IMR-90 (cell line): ENCODE measurements around the gene MRPL43. TPM values are rescaled to one million over a fixed set of nuclear protein-coding genes. Genes with fewer than 3 reads are reported as not detected.

Experiments used
- ATAC-seq: fragments of 200-7000 bp; cut with Tn5 transposase; 2 replicates; pipeline ENCODE4 v1.9.1; 2020; ENCODE audit warnings: low read depth, mild to moderate bottlenecking, moderate library complexity
- BruUV-seq: library from RNA; stranded (reverse); fragments of 400-500 nt; replicated peaks from 2 replicates; lab custom pipeline; 2021; lab: Mats Ljungman, UMichigan
- CTCF ChIA-PET: fragments of 300-600 bp; formaldehyde crosslinking; extraction: SDS; loops from one replicate; lab custom pipeline; 2021; ENCODE audit warnings: antibody characterized with exemption; lab: Yijun Ruan, JAX
- POLR2A ChIA-PET: fragments of 300-600 bp; sonication (Branson Sonifier 250); formaldehyde crosslinking; loops from one replicate; lab custom pipeline; 2022; ENCODE audit warnings: antibody characterized with exemption; ENCODE audit not compliant: unreplicated experiment; lab: Charles Lee
- DNase-seq: peaks from one replicate; pipeline ENCODE4 v3.0.0; 2013
- H2AFZ ChIP-seq: replicated peaks from 2 replicates; pipeline ENCODE3; 2013; ENCODE audit warnings: low read length, mild to moderate bottlenecking; ENCODE audit not compliant: poor library complexity
- H2AK5ac ChIP-seq: 2 replicates; pipeline ENCODE4 v1.6.1; 2013; ENCODE audit warnings: low read depth, low read length, inconsistent platforms
- H2AK9ac ChIP-seq: replicated peaks from 2 replicates; pipeline ENCODE3; 2013; ENCODE audit warnings: mild to moderate bottlenecking, low read depth, low read length, moderate library complexity; ENCODE audit not compliant: poor library complexity
- H2BK120ac ChIP-seq: 2 replicates; pipeline ENCODE4 v1.6.1; 2013; ENCODE audit warnings: low read depth, low read length, inconsistent platforms
- H2BK15ac ChIP-seq: 3 replicates; pipeline ENCODE4 v1.6.1; 2013; ENCODE audit warnings: low read depth, low read length, inconsistent platforms
- H2BK20ac ChIP-seq: 2 replicates; pipeline ENCODE4 v1.6.1; 2013; ENCODE audit warnings: low read depth, mild to moderate bottlenecking, inconsistent platforms, low read length, moderate library complexity
- H2BK5ac ChIP-seq: 2 replicates; pipeline ENCODE4 v1.6.1; 2013; ENCODE audit warnings: mild to moderate bottlenecking, low read depth, low read length, inconsistent platforms; ENCODE audit not compliant: poor library complexity, severe bottlenecking
- H3K14ac ChIP-seq: replicated peaks from 2 replicates; pipeline ENCODE4 v1.6.1; 2013; ENCODE audit warnings: low read depth, low read length, inconsistent platforms
- H3K18ac ChIP-seq: 2 replicates; pipeline ENCODE4 v1.6.1; 2013; ENCODE audit warnings: low read depth, low read length, control low read depth
- H3K23ac ChIP-seq: 2 replicates; pipeline ENCODE4 v1.6.1; 2013; ENCODE audit warnings: low read depth, low read length, inconsistent platforms
- H3K27ac ChIP-seq: 2 replicates; pipeline ENCODE4 v1.5.1; 2013; ENCODE audit warnings: mild to moderate bottlenecking, control low read depth, low read length; ENCODE audit not compliant: insufficient read depth
- H3K27me3 ChIP-seq: 2 replicates; pipeline ENCODE4 v1.6.1; 2013; ENCODE audit warnings: low read length; ENCODE audit not compliant: control insufficient read depth, insufficient read depth
- H3K36me3 ChIP-seq: 2 replicates; pipeline ENCODE4 v1.6.1; 2013; ENCODE audit warnings: low read length, mixed read lengths; ENCODE audit not compliant: control insufficient read depth, insufficient read depth
- H3K4ac ChIP-seq: 2 replicates; pipeline ENCODE4 v1.6.1; 2013; ENCODE audit warnings: low read depth, low read length, inconsistent platforms
- H3K4me1 ChIP-seq: 2 replicates; pipeline ENCODE4 v1.6.1; 2013; ENCODE audit warnings: low read length, mixed read lengths; ENCODE audit not compliant: control insufficient read depth, insufficient read depth
- H3K4me2 ChIP-seq: 2 replicates; pipeline ENCODE4 v1.6.1; 2013; ENCODE audit warnings: low read depth, mild to moderate bottlenecking, control low read depth, low read length, moderate library complexity
- H3K4me3 ChIP-seq: 2 replicates; pipeline ENCODE4 v1.5.1; 2013; ENCODE audit warnings: low read depth, mild to moderate bottlenecking, control low read depth, low read length, moderate library complexity; ENCODE audit not compliant: insufficient read depth
- H3K56ac ChIP-seq: 2 replicates; pipeline ENCODE4 v1.6.1; 2013; ENCODE audit warnings: low read length, inconsistent platforms; ENCODE audit not compliant: insufficient read depth; ENCODE audit errors: extremely low read depth
- H3K79me1 ChIP-seq, 2 experiments: 2 replicates each; pipeline ENCODE4 v1.6.1; 2013; ENCODE audit warnings: low read length in 2 of 2, inconsistent platforms in 1 of 2, low read depth in 1 of 2
- H3K9ac ChIP-seq: 2 replicates; pipeline ENCODE4 v1.6.1; 2013; ENCODE audit warnings: low read depth, low read length, control low read depth
- H3K9me1 ChIP-seq: 2 replicates; pipeline ENCODE4 v1.6.1; 2013; ENCODE audit warnings: low read length, inconsistent platforms; ENCODE audit not compliant: insufficient read depth
- H3K9me3 ChIP-seq: 2 replicates; pipeline ENCODE4 v1.6.1; 2013; ENCODE audit warnings: low read length; ENCODE audit not compliant: control insufficient read depth, insufficient read depth
- H4K20me1 ChIP-seq: 2 replicates; pipeline ENCODE4 v1.6.1; 2013; ENCODE audit warnings: low read length, inconsistent platforms; ENCODE audit not compliant: insufficient read depth
- H4K5ac ChIP-seq: 2 replicates; pipeline ENCODE4 v1.6.1; 2013; ENCODE audit warnings: mild to moderate bottlenecking, low read depth, low read length, control low read depth
- H4K8ac ChIP-seq, 2 experiments: 2 replicates each; pipeline ENCODE4 v1.6.1; 2013; ENCODE audit warnings: low read depth in 2 of 2, low read length in 2 of 2, control low read depth in 1 of 2, inconsistent platforms in 1 of 2
- H4K91ac ChIP-seq: 2 replicates; pipeline ENCODE4 v1.6.1; 2013; ENCODE audit warnings: low read depth, low read length, inconsistent platforms; ENCODE audit not compliant: insufficient read depth
- CEBPB ChIP-seq: IDR thresholded peaks from 2 replicates; pipeline ENCODE4 v1.6.1; 2012; ENCODE audit warnings: low read depth, low read length, improper control_type of control experiment
- CHD1 ChIP-seq: IDR thresholded peaks from 2 replicates; pipeline ENCODE4 v1.6.1; 2012; ENCODE audit warnings: low read depth, low read length, improper control_type of control experiment
- FOS ChIP-seq: fragments of 150-350 bp; IDR thresholded peaks from 2 replicates; pipeline ENCODE4 v1.6.1; 2016; ENCODE audit warnings: low read depth, low read length
- MAFK ChIP-seq: IDR thresholded peaks from 2 replicates; pipeline ENCODE4 v1.6.1; 2012; ENCODE audit warnings: low read depth, low read length, improper control_type of control experiment
- MAZ ChIP-seq: IDR thresholded peaks from 2 replicates; pipeline ENCODE4 v1.6.1; 2012; ENCODE audit warnings: low read depth, mild to moderate bottlenecking, low read length, improper control_type of control experiment, moderate library complexity, borderline replicate concordance
- MXI1 ChIP-seq: IDR thresholded peaks from 2 replicates; pipeline ENCODE4 v1.6.1; 2012; ENCODE audit warnings: low read depth, mild to moderate bottlenecking, low read length, moderate library complexity, borderline replicate concordance
- NFE2L2 ChIP-seq: fragments of 150-350 bp; IDR thresholded peaks from 2 replicates; pipeline ENCODE4 v1.6.1; 2016; ENCODE audit warnings: low read depth, mild to moderate bottlenecking, low read length
- POLR2A ChIP-seq: IDR thresholded peaks from 2 replicates; pipeline ENCODE4 v1.6.1; 2012; ENCODE audit warnings: mild to moderate bottlenecking, low read depth, low read length
- RAD21 ChIP-seq: IDR thresholded peaks from 2 replicates; pipeline ENCODE4 v1.6.1; 2012; ENCODE audit warnings: low read length, improper control_type of control experiment
- RCOR1 ChIP-seq: IDR thresholded peaks from 2 replicates; pipeline ENCODE4 v1.6.1; 2012; ENCODE audit warnings: mild to moderate bottlenecking, low read length, improper control_type of control experiment; ENCODE audit not compliant: insufficient replicate concordance
- RFX5 ChIP-seq: IDR thresholded peaks from 2 replicates; pipeline ENCODE4 v1.8.0; 2012; ENCODE audit warnings: low read depth, mild to moderate bottlenecking, low read length, moderate library complexity
- SMC3 ChIP-seq: fragments of 150-350 bp; IDR thresholded peaks from 2 replicates; pipeline ENCODE4 v1.6.1; 2016; ENCODE audit warnings: low read depth, mild to moderate bottlenecking, antibody characterized with exemption, low read length, moderate library complexity
- USF2 ChIP-seq: fragments of 150-350 bp; IDR thresholded peaks from 2 replicates; pipeline ENCODE4 v1.6.1; 2017; ENCODE audit warnings: mild to moderate bottlenecking, antibody characterized with exemption, low read length, low read depth
- WGBS, 2 experiments: methylation state at CpG; one replicate each; pipeline versions ENCODE4 v1.1.5 to v1.1.7; 2013; ENCODE audit warnings: missing lambda C conversion rate in 2 of 2; ENCODE audit not compliant: insufficient read length in 1 of 2; ENCODE audit errors: extremely low coverage in 2 of 2; 5-methylcytosine and 5-hydroxymethylcytosine counted together
- dilution Hi-C: fragments of 300-500 bp; cut with HindIII; formaldehyde crosslinking; loops from one replicate; pipeline ENCODE4 v1.14.3; 2018; ENCODE audit warnings: low sequenced_read_pairs; ENCODE audit not compliant: unreplicated experiment
- in situ Hi-C: fragments of 300-500 bp; cut with MboI; formaldehyde crosslinking; loops from 3 replicates; pipeline ENCODE4 v1.14.3; 2019; ENCODE audit warnings: low sequenced_read_pairs, inconsistent platforms, mixed read lengths
- intact Hi-C: fragments of 100-400 bp; cut with micrococcal nuclease; formaldehyde crosslinking; loops from 2 replicates; pipeline ENCODE4 v1.10.0; 2022
- polyA plus RNA-seq, 3 experiments: library from polyadenylated mRNA; depleted of rRNA; stranded (reverse); fragments of >200 nt; gene quantifications; 2 replicates each; pipeline ENCODE4 v1.2.3, GENCODE V29; 2012; ENCODE audit warnings: low replicate concordance in 1 of 3
- total RNA-seq: library from RNA; depleted of rRNA; stranded (reverse); fragments of >200 nt; gene quantifications from 2 replicates; pipeline ENCODE4 v1.2.3, GENCODE V29; 2012
- TF ChIP-seq, protein P1 (sequence below): fragments of 150-350 bp; IDR thresholded peaks from 2 replicates; pipeline ENCODE4 v1.6.1; 2016; ENCODE audit warnings: low read depth, mild to moderate bottlenecking, low read length, moderate library complexity, borderline replicate concordance
- TF ChIP-seq, protein P2 (sequence below): conservative IDR thresholded peaks from 2 replicates; pipeline ENCODE4 v1.5.1; 2012; ENCODE audit warnings: mild to moderate bottlenecking, low read depth, low read length, improper control_type of control experiment

Gene MRPL43
- total and polyA plus RNA-seq, 2 of the 4 experiments (the other 2 are of a cell fraction): 61.3 to 142 TPM

DNA sequence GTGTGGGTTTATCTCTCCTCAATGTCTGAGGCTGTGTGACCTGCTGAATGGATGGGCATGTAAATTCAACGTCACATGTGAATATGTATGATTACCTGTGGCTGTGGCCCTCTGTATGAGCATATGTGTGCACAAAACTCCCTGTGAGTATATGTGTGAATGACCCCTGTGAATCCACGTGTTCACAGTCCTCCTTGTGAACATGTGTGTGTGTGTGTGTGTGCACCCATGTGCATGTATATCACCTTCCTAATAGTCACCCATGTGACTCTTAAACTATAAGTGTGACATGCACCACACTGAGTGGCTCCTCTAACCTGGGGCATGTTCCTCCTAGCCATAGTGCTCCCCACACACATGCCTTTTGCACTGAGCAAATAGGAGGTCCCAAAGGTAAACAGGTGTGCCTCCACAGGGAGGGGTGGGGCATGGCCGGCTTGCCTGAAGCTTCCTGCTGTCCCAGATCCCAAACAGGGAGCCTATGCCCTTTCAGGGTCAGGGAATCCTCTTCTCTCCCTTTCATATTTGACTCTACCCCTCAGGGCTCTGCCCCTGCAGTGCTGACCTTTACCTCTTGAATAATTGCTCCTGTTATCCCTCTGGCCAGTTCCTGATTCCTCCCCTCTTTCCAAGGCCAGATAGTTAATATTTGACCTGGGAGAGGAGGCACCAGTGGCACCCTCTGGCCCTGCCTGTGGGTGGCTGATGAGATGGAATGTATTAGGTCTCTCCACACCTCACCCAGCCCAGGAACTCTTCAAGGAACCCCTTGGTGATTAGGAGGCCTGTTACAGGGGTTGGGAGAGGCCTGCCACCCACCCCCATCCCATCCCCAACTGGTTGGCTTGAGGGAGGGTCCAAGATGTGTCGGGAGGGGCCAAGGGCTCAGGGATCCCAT is 16.1 kb downstream of the MRPL43 start:
- CTCF ChIA-PET: no interaction called here
- no peak overlapping the region for H3K4ac ChIP-seq
- H3K27ac ChIP-seq: no peak overlapping the region
- DNase-seq (no peak), ATAC-seq (no peak)
- 70% methylated on average over 3 of the region's 4 CpGs; no CpG with 5 or more reads in 1 of the 2 experiments for WGBS, 2 experiments
- peaks cover 12% of the 10 kb centered on the region; the same call in 1 of the 2 replicates for H3K9me1 ChIP-seq
- no peak overlapping the region for H4K8ac ChIP-seq
- TF ChIP-seq RFX5 (no peak), CHD1 (no peak), FOS (no peak), NFE2L2 (no peak), POLR2A (no peak), MAZ (no peak), USF2 (no peak), CEBPB (no peak), RAD21 (no peak), MXI1 (no peak), SMC3 (no peak), RCOR1 (no peak), MAFK (no peak)
- TF ChIP-seq, protein P1, sequence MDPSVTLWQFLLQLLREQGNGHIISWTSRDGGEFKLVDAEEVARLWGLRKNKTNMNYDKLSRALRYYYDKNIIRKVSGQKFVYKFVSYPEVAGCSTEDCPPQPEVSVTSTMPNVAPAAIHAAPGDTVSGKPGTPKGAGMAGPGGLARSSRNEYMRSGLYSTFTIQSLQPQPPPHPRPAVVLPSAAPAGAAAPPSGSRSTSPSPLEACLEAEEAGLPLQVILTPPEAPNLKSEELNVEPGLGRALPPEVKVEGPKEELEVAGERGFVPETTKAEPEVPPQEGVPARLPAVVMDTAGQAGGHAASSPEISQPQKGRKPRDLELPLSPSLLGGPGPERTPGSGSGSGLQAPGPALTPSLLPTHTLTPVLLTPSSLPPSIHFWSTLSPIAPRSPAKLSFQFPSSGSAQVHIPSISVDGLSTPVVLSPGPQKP: no peak
- TF ChIP-seq, protein P2, sequence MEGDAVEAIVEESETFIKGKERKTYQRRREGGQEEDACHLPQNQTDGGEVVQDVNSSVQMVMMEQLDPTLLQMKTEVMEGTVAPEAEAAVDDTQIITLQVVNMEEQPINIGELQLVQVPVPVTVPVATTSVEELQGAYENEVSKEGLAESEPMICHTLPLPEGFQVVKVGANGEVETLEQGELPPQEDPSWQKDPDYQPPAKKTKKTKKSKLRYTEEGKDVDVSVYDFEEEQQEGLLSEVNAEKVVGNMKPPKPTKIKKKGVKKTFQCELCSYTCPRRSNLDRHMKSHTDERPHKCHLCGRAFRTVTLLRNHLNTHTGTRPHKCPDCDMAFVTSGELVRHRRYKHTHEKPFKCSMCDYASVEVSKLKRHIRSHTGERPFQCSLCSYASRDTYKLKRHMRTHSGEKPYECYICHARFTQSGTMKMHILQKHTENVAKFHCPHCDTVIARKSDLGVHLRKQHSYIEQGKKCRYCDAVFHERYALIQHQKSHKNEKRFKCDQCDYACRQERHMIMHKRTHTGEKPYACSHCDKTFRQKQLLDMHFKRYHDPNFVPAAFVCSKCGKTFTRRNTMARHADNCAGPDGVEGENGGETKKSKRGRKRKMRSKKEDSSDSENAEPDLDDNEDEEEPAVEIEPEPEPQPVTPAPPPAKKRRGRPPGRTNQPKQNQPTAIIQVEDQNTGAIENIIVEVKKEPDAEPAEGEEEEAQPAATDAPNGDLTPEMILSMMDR: no peak
- no peak overlapping the region for H3K14ac ChIP-seq
- H3K27me3 ChIP-seq: no peaks in the 10 kb centered on the region
- no peak overlapping the region for H2BK20ac ChIP-seq
- no peaks in the 10 kb centered on the region for H3K9me3 ChIP-seq
- no peak overlapping the region for H3K18ac ChIP-seq
- no peak overlapping the region for H3K4me2 ChIP-seq
- no peak overlapping the region for H2AK5ac ChIP-seq
- dilution Hi-C loops (no loop called here), in situ Hi-C loops (no loop called here), intact Hi-C loops (no loop called here)
- H2BK5ac ChIP-seq: no peak overlapping the region
- H4K91ac ChIP-seq: no peak overlapping the region
- no peak overlapping the region for H2AFZ ChIP-seq
- H3K9ac ChIP-seq: no peak overlapping the region
- H3K79me1 ChIP-seq: no peaks in the 10 kb centered on the region
- H3K4me1 ChIP-seq: peaks cover 6% of the 10 kb centered on the region
- no TSS peak for BruUV-seq
- H3K4me3 ChIP-seq: no peak overlapping the region
- H4K5ac ChIP-seq: no peak overlapping the region
- H3K23ac ChIP-seq: no peak overlapping the region; the same call in 1 of the 2 replicates
- H2BK15ac ChIP-seq: no peak overlapping the region
- H3K56ac ChIP-seq: no peak overlapping the region
- no peaks in the 10 kb centered on the region for H4K20me1 ChIP-seq
- H2AK9ac ChIP-seq: no peak overlapping the region
- peaks cover 4% of the 10 kb centered on the region for H3K36me3 ChIP-seq
- POLR2A ChIA-PET: no interaction called here
- no peak overlapping the region for H2BK120ac ChIP-seq
